GM21528 (cell line): Measurements from ENCODE around the gene S1PR1.

ENCODE experiments used
- ATAC-seq: cut with Tn5 transposase; IDR thresholded peaks from one replicate; pipeline ENCODE4 v1.9.1; 2021; ENCODE audit warnings: mild to moderate bottlenecking, moderate library complexity; ENCODE audit not compliant: unreplicated experiment, low FRiP score

S1PR1 gene

GRCh38 chr1:101278238-101278637, 41.4 kb downstream of the S1PR1 start:
- ATAC-seq = no peak

GRCh38 chr1:101278845-101279244, 42.0 kb downstream of the S1PR1 start:
- no peak for ATAC-seq

GRCh38 chr1:101280049-101280592, 43.3 kb downstream of the S1PR1 start:
- no peak for ATAC-seq

GRCh38 chr1:101280942-101281654, 44.3 kb downstream of the S1PR1 start:
- no peak for ATAC-seq

GRCh38 chr1:101281751-101282150, 44.9 kb downstream of the S1PR1 start:
- no peak for ATAC-seq

- no peak for ATAC-seq
Observed at GRCh38 chr1:101282314-101283038, 45.7 kb downstream of the S1PR1 start.

GRCh38 chr1:101283443-101283842, 46.6 kb downstream of the S1PR1 start:
- no peak for ATAC-seq

GRCh38 chr1:101284021-101284420, 47.2 kb downstream of the S1PR1 start:
- no peak for ATAC-seq

GRCh38 chr1:101284622-101285218, 47.9 kb downstream of the S1PR1 start:
- ATAC-seq = no peak

GRCh38 chr1:101285922-101286570, 49.2 kb downstream of the S1PR1 start:
- no peak for ATAC-seq

- no peak for ATAC-seq
Observed at GRCh38 chr1:101288491-101288944, 51.7 kb downstream of the S1PR1 start.

GRCh38 chr1:101290119-101290921, 53.5 kb downstream of the S1PR1 start:
- ATAC-seq = no peak
